ENCODE measurements around the gene UFD1.

- TF ChIP-seq CTCF (IDR thresholded peaks at IDR 0.05): no peak
- no peak for TF ChIP-seq POLR2A (IDR thresholded peaks at IDR 0.05)
These were observed 14.0 kb downstream of the UFD1 start for GRCh38 chr22:19464975-19465374.
